Pancreas (tissue), 10 donors: ENCODE data around the gene AHNAK. TPM values are rescaled to one million over a fixed set of nuclear protein-coding genes. Genes with fewer than 3 reads are reported as not detected.

Experiments used
- ATAC-seq, 4 donors: fragments of 200-7000 bp; cut with Tn5 transposase; one replicate each; pipeline versions ENCODE4 v1.8.0 to v1.9.1; 2020; ENCODE audit warnings: mild to moderate bottlenecking in 4 of 4, moderate library complexity in 4 of 4
- DNase-seq, 6 donors: peaks; one replicate each; pipeline ENCODE4 v3.0.0-alpha.2; 2020
- FAIRE-seq: peaks from 2 replicates; lab custom pipeline; 2012; peaks lifted over from hg19 to GRCh38; lab: Jason Lieb, UNC
- H3K27ac ChIP-seq, 4 donors: fragments of 200-600 bp; sonication (generic); 1 replicate in 3 of 4; 2 replicates in 1 of 4; pipeline versions ENCODE4 v1.5.0 to v1.8.0; 2020
- H3K27me3 ChIP-seq, 4 donors: fragments of 200-600 bp; one replicate each; pipeline ENCODE4 v1.8.0; 2021
- H3K36me3 ChIP-seq, 3 donors: fragments of 200-600 bp; sonication (generic) in 1 of 3; one replicate each; pipeline versions ENCODE4 v1.5.0 to v1.8.0; 2020 to 2021
- H3K4me1 ChIP-seq, 3 donors: fragments of 200-600 bp; one replicate each; pipeline ENCODE4 v1.8.0; 2021
- H3K4me3 ChIP-seq, 4 donors: fragments of 200-600 bp; sonication (generic) in 2 of 4; one replicate each; pipeline versions ENCODE4 v1.5.0 to v1.8.0; 2020 to 2021
- H3K9me3 ChIP-seq, 4 donors: fragments of 200-600 bp; one replicate each; pipeline ENCODE4 v1.8.0; 2021
- WGBS, 2 donors: extraction: QIAGEN DNeasy Blood & Tissue Kit; methylation state at CpG; one replicate each; pipeline ENCODE4 v1.1.7; 2013; 5-methylcytosine and 5-hydroxymethylcytosine counted together
- intact Hi-C, 3 donors: fragments of 100-400 bp; cut with DNase I; formaldehyde crosslinking; loops; one replicate each; pipeline versions ENCODE4 v1.11.1 to v1.14.2; 2022
- polyA plus RNA-seq, 2 donors: library from polyadenylated mRNA; stranded (reverse); fragments of 200-250 nt; gene quantifications; one replicate each; pipeline ENCODE4 v1.2.3, GENCODE V29; 2013
- total RNA-seq, 6 donors: library from RNA; stranded (reverse); fragmentation: NEBNext Ultra II Directional in 4 of 6; extraction: Animal tissue kit (Norgen Biotek cat#: 25700) in 4 of 6; gene quantifications; one replicate each; pipeline versions ENCODE4 v1.2.1 to v1.2.4, GENCODE V29; 2021 to 2023
- TF ChIP-seq, protein P1 (sequence below), 4 donors: fragments of 200-600 bp; sonication (generic) in 3 of 4; IDR thresholded peaks; one replicate each; pipeline versions ENCODE4 v1.5.0 to v1.8.0; 2021; ENCODE audit warnings: antibody characterized with exemption in 4 of 4
- donor health status: healthy with polysubstance abuse.
- donor health status: DM: no; HTN: no; CAD: no; lungs with moderate emphysema.
- donor health status: DM: no; HTN: no; CAD: no.
- donor health status: control.
- donor health status: control.
- donor health status: Bipolar disorder and iron deficiency.
- donor health status: DM: yes; HTN: yes; CAD: no.
- donor health status: DM: no; HTN: no; CAD: no.
- donor health status: DM: no; HTN: no; CAD: no.
- donor health status: DM: yes; HTN: yes; CAD: no.

The AHNAK gene
- total and polyA plus RNA-seq, 8 donors: 18.7 to 163 (median 66.8) TPM

GRCh38 chr11:62497132-62497801 is 49.3 kb downstream of the AHNAK start:
- Histone ChIP-seq H3K9me3 (no peaks in the 10 kb centered on the region), H3K4me3 (no peak overlapping the region), H3K4me1 (no peaks in the 10 kb centered on the region), H3K27ac (no peak overlapping the region), H3K27me3 (no peaks in the 10 kb centered on the region), H3K36me3 (no peaks in the 10 kb centered on the region)
- intact Hi-C loops: no loop called here
- WGBS, 2 donors: 85 to 86% methylated on average over 7 of the region's 7 CpGs
- ATAC-seq: peak in 3 of 4 donors; percentile 31 to 65 (median 45)
- TF ChIP-seq, protein P1, sequence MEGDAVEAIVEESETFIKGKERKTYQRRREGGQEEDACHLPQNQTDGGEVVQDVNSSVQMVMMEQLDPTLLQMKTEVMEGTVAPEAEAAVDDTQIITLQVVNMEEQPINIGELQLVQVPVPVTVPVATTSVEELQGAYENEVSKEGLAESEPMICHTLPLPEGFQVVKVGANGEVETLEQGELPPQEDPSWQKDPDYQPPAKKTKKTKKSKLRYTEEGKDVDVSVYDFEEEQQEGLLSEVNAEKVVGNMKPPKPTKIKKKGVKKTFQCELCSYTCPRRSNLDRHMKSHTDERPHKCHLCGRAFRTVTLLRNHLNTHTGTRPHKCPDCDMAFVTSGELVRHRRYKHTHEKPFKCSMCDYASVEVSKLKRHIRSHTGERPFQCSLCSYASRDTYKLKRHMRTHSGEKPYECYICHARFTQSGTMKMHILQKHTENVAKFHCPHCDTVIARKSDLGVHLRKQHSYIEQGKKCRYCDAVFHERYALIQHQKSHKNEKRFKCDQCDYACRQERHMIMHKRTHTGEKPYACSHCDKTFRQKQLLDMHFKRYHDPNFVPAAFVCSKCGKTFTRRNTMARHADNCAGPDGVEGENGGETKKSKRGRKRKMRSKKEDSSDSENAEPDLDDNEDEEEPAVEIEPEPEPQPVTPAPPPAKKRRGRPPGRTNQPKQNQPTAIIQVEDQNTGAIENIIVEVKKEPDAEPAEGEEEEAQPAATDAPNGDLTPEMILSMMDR (IDR thresholded peaks at IDR 0.05): no peak
- DNase-seq: no peak
- no peak for FAIRE-seq

GRCh38 chr11:62496676-62497075 is 49.9 kb downstream of the AHNAK start:
- no peaks in the 10 kb centered on the region for H3K27me3 ChIP-seq
- H3K9me3 ChIP-seq: no peaks in the 10 kb centered on the region
- intact Hi-C loops: no loop called here
- H3K4me3 ChIP-seq: no peak overlapping the region
- WGBS, 2 donors: 90 to 91% methylated on average over 6 of the region's 6 CpGs
- no peaks in the 10 kb centered on the region for H3K4me1 ChIP-seq
- ATAC-seq: no peak
- no peaks in the 10 kb centered on the region for H3K36me3 ChIP-seq
- TF ChIP-seq, protein P1 (IDR thresholded peaks at IDR 0.05): no peak
- no peak for FAIRE-seq
- DNase-seq: no peak
- H3K27ac ChIP-seq: no peak overlapping the region

DNA sequence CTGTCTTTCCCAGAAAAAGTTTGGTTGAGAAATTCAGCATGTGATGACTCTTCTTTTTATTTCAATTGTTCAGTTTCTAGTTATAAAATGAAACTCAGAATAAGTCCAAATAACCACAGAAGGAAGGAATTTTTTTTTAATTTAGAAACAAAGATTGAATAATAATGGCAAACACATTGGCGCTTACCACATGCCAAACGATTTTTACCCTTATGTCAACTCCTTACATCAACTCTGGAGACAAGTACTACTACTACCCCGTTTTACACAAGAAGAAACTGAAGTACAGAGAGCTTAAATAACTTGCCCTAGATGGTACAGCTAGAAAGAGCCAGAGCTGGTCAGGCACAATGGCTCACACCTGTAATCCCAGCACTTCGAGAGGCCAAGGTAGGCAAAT is 52.4 kb downstream of the AHNAK start:
- ATAC-seq: no peak
- TF ChIP-seq, protein P1 (IDR thresholded peaks at IDR 0.05): no peak
- intact Hi-C loops: no loop called here
- FAIRE-seq: no peak
- H3K9me3 ChIP-seq: no peaks in the 10 kb centered on the region
- H3K27me3 ChIP-seq: no peaks in the 10 kb centered on the region
- no peaks in the 10 kb centered on the region for H3K36me3 ChIP-seq
- H3K4me1 ChIP-seq: no peaks in the 10 kb centered on the region
- no peak for DNase-seq
- WGBS, 2 donors: 63 to 69% methylated on average over 4 of the region's 4 CpGs
- no peak overlapping the region for H3K27ac ChIP-seq
- no peak overlapping the region for H3K4me3 ChIP-seq

GRCh38 chr11:62493801-62494200 is 52.8 kb downstream of the AHNAK start:
- Histone ChIP-seq H3K9me3 (no peaks in the 10 kb centered on the region), H3K4me1 (no peaks in the 10 kb centered on the region), H3K27ac (no peak overlapping the region), H3K27me3 (no peaks in the 10 kb centered on the region), H3K4me3 (no peak overlapping the region), H3K36me3 (no peaks in the 10 kb centered on the region)
- FAIRE-seq (no peak), ATAC-seq (no peak), DNase-seq (no peak)
- TF ChIP-seq, protein P1 (IDR thresholded peaks at IDR 0.05): no peak
- intact Hi-C loops: no loop called here
- WGBS, 2 donors: 88 to 96% methylated on average over 3 of the region's 3 CpGs

DNA sequence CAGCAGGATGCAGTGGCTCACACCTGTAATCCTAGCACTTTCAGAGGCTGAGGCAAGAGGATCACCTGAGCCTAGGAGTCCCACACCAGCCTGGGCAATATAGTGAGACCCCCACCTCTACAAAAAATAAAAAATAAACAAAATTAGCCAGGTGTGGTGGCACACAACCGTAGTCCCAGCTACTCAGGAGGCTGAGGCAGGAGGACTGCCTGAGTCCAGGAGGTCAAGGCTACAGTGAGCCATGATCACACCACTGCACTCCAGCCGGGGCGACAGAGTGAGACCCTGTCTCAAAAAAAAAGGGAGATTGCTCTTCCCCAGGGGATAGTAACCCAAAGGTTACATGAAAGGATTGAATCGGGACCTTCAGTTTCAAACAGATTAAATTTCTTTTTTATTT is 54.0 kb downstream of the AHNAK start:
- intact Hi-C loops: no loop called here
- H3K4me1 ChIP-seq: no peaks in the 10 kb centered on the region
- DNase-seq: no peak
- H3K9me3 ChIP-seq: no peaks in the 10 kb centered on the region
- 82 to 92% methylated on average over 4 of the region's 4 CpGs for WGBS, 2 donors
- no peaks in the 10 kb centered on the region for H3K36me3 ChIP-seq
- no peak overlapping the region for H3K27ac ChIP-seq
- H3K4me3 ChIP-seq: no peak overlapping the region
- no peak for ATAC-seq
- TF ChIP-seq, protein P1 (IDR thresholded peaks at IDR 0.05): no peak
- H3K27me3 ChIP-seq: no peaks in the 10 kb centered on the region
- FAIRE-seq: no peak
